Measurements from ENCODE around the gene ERMP1. TPM values are rescaled to one million over a fixed set of nuclear protein-coding genes. Genes with fewer than 3 reads are reported as not detected.

The ERMP1 gene
- total and polyA plus RNA-seq, 2 donors (not counting 1 experiment from before 2014, with no cell fraction given) = 4.9 to 10.6 TPM

- no peak for DNase-seq
- Mint-ChIP-seq H3K4me1 (no peaks in the 10 kb centered on the region), H3K9me3 (ENCODE audit: insufficient read depth) (no peaks in the 10 kb centered on the region), H3K27me3 (no peaks in the 10 kb centered on the region), H3K27ac (no peak overlapping the region), H3K4me3 (no peak overlapping the region)
- H4K20me1 ChIP-seq (ENCODE audit: control insufficient read depth, insufficient read depth, low read length, poor library complexity, severe bottlenecking) = no peaks in the 10 kb centered on the region
- H3K79me2 ChIP-seq (ENCODE audit: control insufficient read depth, insufficient read depth, low read length) = no peaks in the 10 kb centered on the region
- H3K4me3 ChIP-seq (ENCODE audit: control extremely low read depth in 1 of 5, extremely low read depth in 1 of 5, insufficient read depth in 1 of 5, low read depth in 2 of 5, low read length in 4 of 5) = no peak overlapping the region
- H3K27me3 ChIP-seq (replicated peaks in 1 of 4; ENCODE audit: control extremely low read depth in 1 of 4, control insufficient read depth in 3 of 4, insufficient read depth in 4 of 4, low read length in 3 of 4) = no peaks in the 10 kb centered on the region
- H3K4me2 ChIP-seq (replicated peaks; ENCODE audit: low read depth, low read length, poor library complexity, severe bottlenecking) = no peak overlapping the region
- no peaks in the 10 kb centered on the region for H3K9me3 ChIP-seq (ENCODE audit: control extremely low read depth in 1 of 3, control insufficient read depth in 2 of 3, insufficient read depth in 1 of 3, low read length in 2 of 3)
- ATAC-seq (ENCODE audit: low read depth) = no peak
- no peaks in the 10 kb centered on the region for H3K36me3 ChIP-seq (replicated peaks in 1 of 2; ENCODE audit: control extremely low read depth in 1 of 2, control insufficient read depth in 1 of 2, extremely low read depth in 1 of 2, insufficient read depth in 2 of 2, low read length in 1 of 2)
- WGBS (ENCODE audit: insufficient coverage) = no CpG with 5 or more reads among the region's 2 CpGs
- H2AFZ ChIP-seq (ENCODE audit: insufficient read depth, low read depth, low read length, poor library complexity, severe bottlenecking) = no peak overlapping the region
- H3K4me1 ChIP-seq (ENCODE audit: control insufficient read depth in 2 of 2, insufficient read depth in 2 of 2, low read length in 2 of 2) = no peaks in the 10 kb centered on the region
- intact Hi-C loops (cut with micrococcal nuclease) = no loop called here
- no peak overlapping the region for H3K27ac ChIP-seq (ENCODE audit: low read length in 2 of 2)
- CTCF ChIA-PET = interaction anchor here (1.2 kb wide), 1 partner anchor 31 kb away, joined by 3 read pairs; the partner anchor contains the start of gene ERMP1
- POLR2A ChIA-PET = no interaction called here
- no peak overlapping the region for H3K9ac ChIP-seq (ENCODE audit: low read length)
- TF ChIP-seq EZH2 (IDR thresholded peaks at IDR 0.05; ENCODE audit: borderline replicate concordance, insufficient read depth, low read depth, low read length, poor library complexity, severe bottlenecking) (no peak), CTCF (IDR thresholded peaks at IDR 0.05) (no peak)
Observed at GRCh38 chr9:5863092-5863746, 30.3 kb upstream of the ERMP1 start.

DNA sequence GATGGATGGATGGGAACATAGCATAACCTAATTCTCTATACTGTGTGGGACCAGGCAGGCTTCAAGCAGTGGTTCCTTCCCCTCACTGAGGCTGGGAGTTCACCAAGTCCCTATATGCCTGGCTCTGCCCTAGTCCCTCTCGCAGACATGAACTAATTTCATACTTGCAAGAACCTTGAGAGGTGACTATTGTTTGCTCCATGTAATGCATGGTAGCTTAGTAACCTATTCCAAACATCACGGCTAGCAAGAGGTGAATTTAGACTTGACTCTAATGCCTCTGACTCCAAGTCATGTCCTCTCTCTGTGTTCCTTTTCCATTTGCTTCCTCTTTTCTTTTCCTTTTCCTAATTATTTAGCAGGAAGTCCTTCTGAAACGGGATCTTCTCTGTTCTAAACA is 25.9 kb upstream of the ERMP1 start:
- Histone ChIP-seq H4K20me1 (ENCODE audit: control insufficient read depth, insufficient read depth, low read length, poor library complexity, severe bottlenecking) (no peaks in the 10 kb centered on the region), H3K9me3 (ENCODE audit: control extremely low read depth in 1 of 3, control insufficient read depth in 2 of 3, insufficient read depth in 1 of 3, low read length in 2 of 3) (no peaks in the 10 kb centered on the region), H3K27me3 (replicated peaks in 1 of 4; ENCODE audit: control extremely low read depth in 1 of 4, control insufficient read depth in 3 of 4, insufficient read depth in 4 of 4, low read length in 3 of 4) (no peaks in the 10 kb centered on the region), H3K4me2 (replicated peaks; ENCODE audit: low read depth, low read length, poor library complexity, severe bottlenecking) (no peak overlapping the region), H2AFZ (ENCODE audit: insufficient read depth, low read depth, low read length, poor library complexity, severe bottlenecking) (no peak overlapping the region), H3K79me2 (ENCODE audit: control insufficient read depth, insufficient read depth, low read length) (no peaks in the 10 kb centered on the region), H3K36me3 (replicated peaks in 1 of 2; ENCODE audit: control extremely low read depth in 1 of 2, control insufficient read depth in 1 of 2, extremely low read depth in 1 of 2, insufficient read depth in 2 of 2, low read length in 1 of 2) (no peaks in the 10 kb centered on the region), H3K4me1 (ENCODE audit: control insufficient read depth in 2 of 2, insufficient read depth in 2 of 2, low read length in 2 of 2) (no peaks in the 10 kb centered on the region), H3K4me3 (ENCODE audit: control extremely low read depth in 1 of 5, extremely low read depth in 1 of 5, insufficient read depth in 1 of 5, low read depth in 2 of 5, low read length in 4 of 5) (no peak overlapping the region), H3K27ac (ENCODE audit: low read length in 2 of 2) (no peak overlapping the region), H3K9ac (ENCODE audit: low read length) (no peak overlapping the region)
- ChIA-PET POLR2A (no interaction called here), CTCF (no interaction called here)
- Mint-ChIP-seq H3K27me3 (no peaks in the 10 kb centered on the region), H3K9me3 (ENCODE audit: insufficient read depth) (no peaks in the 10 kb centered on the region), H3K27ac (no peak overlapping the region), H3K4me1 (no peaks in the 10 kb centered on the region), H3K4me3 (no peak overlapping the region)
- TF ChIP-seq EZH2 (IDR thresholded peaks at IDR 0.05; ENCODE audit: borderline replicate concordance, insufficient read depth, low read depth, low read length, poor library complexity, severe bottlenecking) (no peak), CTCF (IDR thresholded peaks at IDR 0.05) (no peak)
- intact Hi-C loops (cut with micrococcal nuclease) = no loop called here
- WGBS (ENCODE audit: insufficient coverage) = 0% methylated on average over 1 of the region's 3 CpGs
- DNase-seq (no peak), ATAC-seq (ENCODE audit: low read depth) (no peak)
